ENCODE results near the gene ADCY4. TPM values are rescaled to one million over a fixed set of nuclear protein-coding genes. Genes with fewer than 3 reads are reported as not detected.

The ADCY4 gene
- total and polyA plus RNA-seq, 4 donors, result 22.6 to 42.8 (median 36.0) TPM

GRCh38 chr14:24309538-24310264, 25.2 kb downstream of the ADCY4 start, which contains the start of gene LTB4R2:
Gene LTB4R2, plus strand, starts transcription at chr14:24310140. Its CDS starts 525 bp downstream, at chr14:24310665.
- WGBS, 2 donors, result 67 to 75% methylated on average over 5 of the region's 5 CpGs

GRCh38 chr14:24308342-24309124, 26.3 kb downstream of the ADCY4 start:
- no peak for TF ChIP-seq CTCF (IDR thresholded peaks at IDR 0.05; ENCODE audit: control extremely low read depth, extremely low read depth)
- Histone ChIP-seq H3K27ac (ENCODE audit: low read depth in 1 of 2, low read length in 1 of 2) (no peak overlapping the region), H3K9me3 (ENCODE audit: control insufficient read depth in 4 of 4, insufficient read depth in 3 of 4, low read length in 3 of 4) (no peaks in the 10 kb centered on the region), H3K27me3 (ENCODE audit: control insufficient read depth in 3 of 3, insufficient read depth in 3 of 3, low read length in 2 of 3) (no peaks in the 10 kb centered on the region), H3K9ac (ENCODE audit: insufficient read depth in 1 of 2, low read length in 2 of 2) (no peak overlapping the region), H3K4me1 (ENCODE audit: control insufficient read depth in 5 of 5, insufficient read depth in 5 of 5, low read length in 5 of 5) (peaks cover 4 to 26% (median 9%) of the 10 kb centered on the region in 5 donors), H3K36me3 (ENCODE audit: control insufficient read depth in 4 of 4, insufficient read depth in 4 of 4, low read length in 4 of 4) (peaks cover 11 to 36% (median 32%) of the 10 kb centered on the region in 4 donors), H3K4me3 (no peak overlapping the region)
- WGBS, 2 donors, result 78 to 85% methylated on average over 7 of the region's 7 CpGs
- DNase-seq, result no peak
- no peak for ATAC-seq (ENCODE audit: insufficient read depth, low FRiP score)

More at GRCh38 chr14:24309538-24310264, 25.2 kb downstream of the ADCY4 start, which contains the start of gene LTB4R2:
- Histone ChIP-seq H3K4me3 (peak within 1 kb of the TSS; percentile 42), H3K36me3 (ENCODE audit: control insufficient read depth in 4 of 4, insufficient read depth in 4 of 4, low read length in 4 of 4) (peaks cover 2 to 26% (median 21%) of the 10 kb centered on the region in 4 donors), H3K27me3 (ENCODE audit: control insufficient read depth in 3 of 3, insufficient read depth in 3 of 3, low read length in 2 of 3) (no peaks in the 10 kb centered on the region), H3K9me3 (ENCODE audit: control insufficient read depth in 4 of 4, insufficient read depth in 3 of 4, low read length in 3 of 4) (no peaks in the 10 kb centered on the region), H3K9ac (ENCODE audit: insufficient read depth in 1 of 2, low read length in 2 of 2) (no peak within 1 kb of the TSS), H3K4me1 (ENCODE audit: control insufficient read depth in 5 of 5, insufficient read depth in 5 of 5, low read length in 5 of 5) (peaks cover 4 to 34% (median 9%) of the 10 kb centered on the region in 5 donors), H3K27ac (ENCODE audit: low read depth in 1 of 2, low read length in 1 of 2) (peak within 1 kb of the TSS; percentile 55 to 92)
- no peak for TF ChIP-seq CTCF (IDR thresholded peaks at IDR 0.05; ENCODE audit: control extremely low read depth, extremely low read depth)
- ATAC-seq (ENCODE audit: insufficient read depth, low FRiP score), result no peak
- DNase-seq, result no peak

- DNase-seq (peak; percentile 56 to 67 (median 58)), ATAC-seq (ENCODE audit: insufficient read depth, low FRiP score) (no peak)
- Histone ChIP-seq H3K9me3 (ENCODE audit: control insufficient read depth in 4 of 4, insufficient read depth in 3 of 4, low read length in 3 of 4) (no peaks in the 10 kb centered on the region), H3K4me3 (no peak within 1 kb of the TSS), H3K27ac (ENCODE audit: low read depth in 1 of 2, low read length in 1 of 2) (no peak within 1 kb of the TSS), H3K27me3 (ENCODE audit: control insufficient read depth in 3 of 3, insufficient read depth in 3 of 3, low read length in 2 of 3) (no peaks in the 10 kb centered on the region), H3K4me1 (ENCODE audit: control insufficient read depth in 5 of 5, insufficient read depth in 5 of 5, low read length in 5 of 5) (peaks cover 4 to 24% (median 9%) of the 10 kb centered on the region in 5 donors), H3K9ac (ENCODE audit: insufficient read depth in 1 of 2, low read length in 2 of 2) (no peak within 1 kb of the TSS), H3K36me3 (ENCODE audit: control insufficient read depth in 4 of 4, insufficient read depth in 4 of 4, low read length in 4 of 4) (peaks cover 11 to 44% (median 38%) of the 10 kb centered on the region in 4 donors)
- TF ChIP-seq CTCF (IDR thresholded peaks at IDR 0.05; ENCODE audit: control extremely low read depth, extremely low read depth), result peak; percentile 77
- WGBS, 2 donors, result 62 to 64% methylated on average over 6 of the region's 6 CpGs
Measured at GRCh38 chr14:24307575-24308341, 27.1 kb downstream of the ADCY4 start, which contains the start of gene CIDEB. Gene CIDEB, minus strand, starts transcription at chr14:24307977. Its CDS starts 119 bp downstream, at chr14:24307858.
